Breast epithelium (tissue), 3 donors: ENCODE results near the gene PSMB1.

Experiments
- POLR2A ChIP-seq: fragments of 450-650 bp; IDR thresholded peaks from one replicate; pipeline ENCODE4 v1.6.1; 2016; ENCODE audit warnings: antibody characterized with exemption, mild to moderate bottlenecking, moderate library complexity
- TF ChIP-seq, protein P1 (sequence below), 3 donors: fragments of 450-650 bp; IDR thresholded peaks; one replicate each; pipeline ENCODE4 v1.5.1; 2016 to 2017; ENCODE audit warnings: antibody characterized with exemption in 3 of 3, mild to moderate bottlenecking in 3 of 3, moderate library complexity in 3 of 3

DNA sequence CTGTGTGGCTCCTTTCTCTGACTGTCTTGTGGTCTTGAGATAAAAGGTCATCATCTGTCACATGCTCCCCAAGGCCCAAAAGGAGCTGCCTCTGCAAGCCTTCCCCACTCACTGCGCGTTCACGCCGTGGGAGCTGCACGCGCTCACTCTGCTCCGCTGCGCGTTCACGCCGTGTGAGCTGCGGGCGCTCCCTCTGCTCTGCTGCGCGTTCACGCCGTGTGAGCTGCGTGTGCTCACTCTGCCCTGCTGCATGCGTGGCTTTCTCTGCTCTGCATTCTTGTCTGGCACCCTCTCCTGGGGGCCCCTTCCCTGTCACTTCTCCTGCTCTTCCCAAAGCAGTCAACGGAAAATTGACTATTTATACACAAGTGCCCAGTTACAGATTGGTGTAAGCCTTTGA lies 42.5 kb downstream of the PSMB1 start:
- no peak for TF ChIP-seq POLR2A
- TF ChIP-seq, protein P1, sequence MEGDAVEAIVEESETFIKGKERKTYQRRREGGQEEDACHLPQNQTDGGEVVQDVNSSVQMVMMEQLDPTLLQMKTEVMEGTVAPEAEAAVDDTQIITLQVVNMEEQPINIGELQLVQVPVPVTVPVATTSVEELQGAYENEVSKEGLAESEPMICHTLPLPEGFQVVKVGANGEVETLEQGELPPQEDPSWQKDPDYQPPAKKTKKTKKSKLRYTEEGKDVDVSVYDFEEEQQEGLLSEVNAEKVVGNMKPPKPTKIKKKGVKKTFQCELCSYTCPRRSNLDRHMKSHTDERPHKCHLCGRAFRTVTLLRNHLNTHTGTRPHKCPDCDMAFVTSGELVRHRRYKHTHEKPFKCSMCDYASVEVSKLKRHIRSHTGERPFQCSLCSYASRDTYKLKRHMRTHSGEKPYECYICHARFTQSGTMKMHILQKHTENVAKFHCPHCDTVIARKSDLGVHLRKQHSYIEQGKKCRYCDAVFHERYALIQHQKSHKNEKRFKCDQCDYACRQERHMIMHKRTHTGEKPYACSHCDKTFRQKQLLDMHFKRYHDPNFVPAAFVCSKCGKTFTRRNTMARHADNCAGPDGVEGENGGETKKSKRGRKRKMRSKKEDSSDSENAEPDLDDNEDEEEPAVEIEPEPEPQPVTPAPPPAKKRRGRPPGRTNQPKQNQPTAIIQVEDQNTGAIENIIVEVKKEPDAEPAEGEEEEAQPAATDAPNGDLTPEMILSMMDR (IDR thresholded peaks at IDR 0.05) = no peak
